ENCODE data around the gene PRKCH. TPM values are rescaled to one million over a fixed set of nuclear protein-coding genes. Genes with fewer than 3 reads are reported as not detected.

Gene PRKCH
- total RNA-seq, 1 experiment from 2014 or later = 5.2 TPM

- H3K23ac ChIP-seq (ENCODE audit: insufficient read length, low read depth, low read length) = no peak overlapping the region
- H3T11ph ChIP-seq (ENCODE audit: low read length) = no peak overlapping the region
- no peak overlapping the region for H2BK120ac ChIP-seq (ENCODE audit: low read depth, low read length, poor library complexity, severe bottlenecking)
- H3K4ac ChIP-seq (ENCODE audit: low read depth, low read length) = no peak overlapping the region
- no peak overlapping the region for H2BK5ac ChIP-seq (ENCODE audit: insufficient read length, low read length)
- no peak overlapping the region for H3K14ac ChIP-seq (ENCODE audit: insufficient read depth, low read length)
- H2BK12ac ChIP-seq (ENCODE audit: insufficient read length, low read depth, low read length) = no peak overlapping the region
- no peaks in the 10 kb centered on the region for H3K27me3 ChIP-seq (ENCODE audit: insufficient read depth, low read length)
- TF ChIP-seq CTCF (conservative IDR thresholded peaks at IDR 0.05) = no peak
- H2AK5ac ChIP-seq (ENCODE audit: insufficient read length, low read length) = no peak overlapping the region
- no peak overlapping the region for H3K18ac ChIP-seq (ENCODE audit: insufficient read length, low read depth, low read length)
- no peaks in the 10 kb centered on the region for H3K4me1 ChIP-seq (ENCODE audit: insufficient read depth, low read length)
- H3K9me3 Mint-ChIP-seq = peaks cover 31 to 35% of the 10 kb centered on the region in 2 experiments
- H4K20me1 ChIP-seq (ENCODE audit: control insufficient read depth, insufficient read depth, insufficient read length) = no peaks in the 10 kb centered on the region
- H4K8ac ChIP-seq (replicated peaks; ENCODE audit: insufficient read length, low read depth, low read length) = no peak overlapping the region
- H3K9me3 ChIP-seq (ENCODE audit: control insufficient read depth, low read depth, low read length) = peaks cover 9% of the 10 kb centered on the region
- H3K56ac ChIP-seq (ENCODE audit: insufficient read length, low read depth, low read length) = no peak overlapping the region
- H3K4me3 Mint-ChIP-seq = no peak overlapping the region
- no peaks in the 10 kb centered on the region for H3K79me2 ChIP-seq (ENCODE audit: insufficient read depth, low read length)
- no peak overlapping the region for H2AFZ ChIP-seq (ENCODE audit: low read length)
- H3K27me3 Mint-ChIP-seq (ENCODE audit: low read depth) = peaks cover 5% of the 10 kb centered on the region
- H3K79me1 ChIP-seq (ENCODE audit: insufficient read depth, low read depth, low read length, poor library complexity, severe bottlenecking) = no peaks in the 10 kb centered on the region
- no peak overlapping the region for H2BK20ac ChIP-seq (ENCODE audit: low read depth, low read length, poor library complexity, severe bottlenecking)
- H3K27ac Mint-ChIP-seq = no peak overlapping the region
- H3K27ac ChIP-seq (ENCODE audit: insufficient read length, low read depth, low read length) = no peak overlapping the region
- no peak overlapping the region for H4K5ac ChIP-seq (ENCODE audit: insufficient read length, low read depth, low read length)
- DNase-seq = no peak
- H3K4me1 Mint-ChIP-seq = peaks cover 3 to 6% of the 10 kb centered on the region in 2 experiments; a peak in 3 of 4 replicates
- H3K23me2 ChIP-seq (ENCODE audit: insufficient read length, low read depth, low read length, poor library complexity, severe bottlenecking) = no peaks in the 10 kb centered on the region
- peaks cover 20 to 33% (median 31%) of the 10 kb centered on the region in 3 experiments for H3K36me3 Mint-ChIP-seq (ENCODE audit: insufficient read depth in 1 of 3, low read depth in 3 of 3)
- no peak overlapping the region for H4K91ac ChIP-seq (ENCODE audit: insufficient read length, low read depth, low read length)
- H3K4me2 ChIP-seq (ENCODE audit: insufficient read depth, insufficient read length, low read length) = no peak overlapping the region
- no peak overlapping the region for H3K9ac ChIP-seq (ENCODE audit: extremely low read depth, insufficient read length, low read length)
- H2BK15ac ChIP-seq (ENCODE audit: low read depth, low read length) = no peak overlapping the region
These were observed 56.4 kb downstream of the PRKCH start for GRCh38 chr14:61377749-61378148.
